Retina (tissue), 1 donor: ENCODE measurements around the gene BAIAP2L1.

ENCODE experiments used
- DNase-seq: peaks from one replicate; pipeline ENCODE4 v3.0.0-alpha.2; 2016

BAIAP2L1 gene

DNA sequence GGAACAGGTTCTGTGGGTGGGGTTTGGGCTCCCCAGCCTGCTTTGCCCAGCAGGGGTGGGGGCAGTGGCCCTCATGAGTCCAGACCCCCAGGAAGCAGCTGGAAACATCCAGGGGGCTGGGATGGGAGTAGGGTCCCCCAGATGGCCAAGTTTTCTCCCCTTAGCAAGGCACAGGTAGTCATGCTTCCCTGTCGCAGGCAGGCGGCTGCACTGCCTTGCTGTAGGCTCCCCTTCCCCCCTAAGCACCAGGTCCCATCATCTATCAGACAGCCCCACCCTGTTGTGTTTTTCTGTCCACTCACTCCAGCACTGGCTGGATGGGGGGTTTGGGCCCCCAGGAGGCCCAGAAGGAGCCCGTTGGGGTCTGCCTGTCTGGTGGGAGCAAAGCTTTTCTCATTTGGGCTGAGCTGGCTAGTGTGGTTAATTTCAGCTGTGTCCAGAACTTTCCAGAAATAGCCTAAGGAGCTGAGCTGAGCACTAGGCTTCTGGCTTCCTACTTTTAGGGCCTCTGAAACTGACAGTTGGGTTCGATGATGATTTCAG, 111.5 kb downstream of the BAIAP2L1 start:
- no peak for DNase-seq

DNA sequence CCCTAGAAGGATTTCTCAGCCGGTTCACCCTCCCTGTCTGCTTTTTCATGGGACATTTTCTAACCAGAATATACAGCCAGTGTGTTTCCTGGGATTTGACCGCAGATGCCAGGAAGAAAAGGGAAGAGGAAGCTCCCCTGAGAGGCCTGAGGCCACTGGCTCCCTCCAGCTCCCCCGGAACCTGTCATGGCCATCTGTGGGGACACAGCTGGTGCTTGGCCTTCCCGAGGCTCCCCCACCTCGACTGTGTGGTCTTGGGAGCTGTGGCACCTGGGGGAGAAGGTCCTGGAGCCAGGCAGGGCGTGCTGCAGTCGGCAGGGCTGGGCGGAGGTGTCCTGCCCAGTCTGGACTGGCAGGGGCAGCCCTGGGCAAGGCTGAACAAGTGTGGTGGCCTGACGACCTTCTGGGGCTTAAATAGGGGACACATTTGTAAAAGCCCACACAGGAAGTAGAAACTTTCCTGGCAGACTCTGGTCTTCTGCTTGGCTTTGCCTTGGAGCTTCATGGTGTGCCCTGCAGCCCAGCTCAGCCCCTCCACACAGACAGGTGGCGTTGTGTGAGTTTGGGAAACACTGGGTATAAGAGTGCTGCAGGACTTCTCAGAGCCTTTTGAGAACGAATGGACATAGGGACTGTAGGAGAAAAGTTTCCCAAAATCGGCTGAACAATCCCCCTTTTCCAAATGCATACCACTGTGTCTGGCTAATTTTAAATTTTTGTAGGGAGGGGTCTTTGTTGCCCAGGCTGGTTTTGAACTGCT, 112.6 kb downstream of the BAIAP2L1 start:
- DNase-seq, result no peak

DNA sequence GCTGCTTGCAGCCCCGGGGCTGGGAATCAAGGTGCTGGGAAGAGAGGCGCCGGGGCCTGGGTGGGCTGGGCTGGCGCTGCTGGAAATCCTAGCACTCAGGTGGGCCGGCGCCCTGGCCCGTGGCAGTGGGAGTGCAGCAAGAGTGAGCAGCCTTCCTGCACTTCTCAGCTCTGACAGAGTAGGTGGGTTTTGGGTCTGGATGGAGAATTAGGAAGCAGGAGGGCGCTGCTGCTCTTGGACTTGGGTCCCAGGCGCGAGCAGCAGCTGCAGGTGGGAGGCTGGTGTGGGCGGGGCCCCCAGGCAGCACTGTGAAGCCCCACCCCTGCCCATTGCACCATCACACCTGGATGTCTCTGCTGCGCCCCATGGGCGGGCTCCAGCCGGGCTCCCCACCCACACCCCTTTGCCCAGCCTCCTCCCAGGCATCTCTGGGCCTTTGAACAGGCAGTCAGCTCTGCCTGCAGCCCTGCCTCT, 113.4 kb downstream of the BAIAP2L1 start:
- no peak for DNase-seq

DNA sequence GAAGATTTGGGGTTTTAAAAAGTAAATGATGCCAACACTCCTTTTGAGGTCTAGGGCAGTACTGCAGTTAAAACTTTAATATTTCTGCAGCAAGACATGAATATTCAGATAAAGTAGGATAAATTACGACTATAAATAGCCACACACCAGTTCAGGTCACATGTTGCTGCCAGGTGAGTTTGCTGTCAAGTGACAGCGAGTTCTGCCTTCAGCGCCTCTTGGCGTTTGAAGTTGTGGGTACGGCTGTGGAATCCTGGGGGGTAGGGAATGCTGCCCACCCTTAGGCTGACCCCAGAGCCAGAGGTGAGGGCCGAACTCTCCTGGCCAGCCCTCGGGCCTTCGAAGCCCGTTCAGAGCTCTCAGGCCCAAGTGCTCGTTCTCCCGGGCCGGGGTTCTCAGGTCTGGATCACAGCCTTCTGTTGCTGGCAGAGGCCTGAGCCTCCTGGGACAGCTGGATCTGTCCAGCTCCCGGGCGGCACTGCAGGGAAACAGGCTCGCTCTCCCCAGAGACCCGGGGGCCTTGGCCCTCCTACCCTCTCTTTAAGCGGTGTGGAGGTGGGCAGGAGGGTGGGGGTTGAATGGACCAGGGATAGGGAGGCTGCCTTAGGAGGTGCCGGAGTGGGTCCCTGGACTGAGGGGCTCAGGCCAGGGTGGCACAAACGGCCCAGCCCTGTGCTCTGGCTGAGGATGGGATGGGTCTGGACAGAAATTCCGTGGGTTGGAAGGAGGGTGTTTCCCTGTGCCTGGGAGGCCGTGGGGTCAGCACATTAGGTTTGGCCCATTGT, 114.0 kb downstream of the BAIAP2L1 start:
- DNase-seq, result no peak

DNA sequence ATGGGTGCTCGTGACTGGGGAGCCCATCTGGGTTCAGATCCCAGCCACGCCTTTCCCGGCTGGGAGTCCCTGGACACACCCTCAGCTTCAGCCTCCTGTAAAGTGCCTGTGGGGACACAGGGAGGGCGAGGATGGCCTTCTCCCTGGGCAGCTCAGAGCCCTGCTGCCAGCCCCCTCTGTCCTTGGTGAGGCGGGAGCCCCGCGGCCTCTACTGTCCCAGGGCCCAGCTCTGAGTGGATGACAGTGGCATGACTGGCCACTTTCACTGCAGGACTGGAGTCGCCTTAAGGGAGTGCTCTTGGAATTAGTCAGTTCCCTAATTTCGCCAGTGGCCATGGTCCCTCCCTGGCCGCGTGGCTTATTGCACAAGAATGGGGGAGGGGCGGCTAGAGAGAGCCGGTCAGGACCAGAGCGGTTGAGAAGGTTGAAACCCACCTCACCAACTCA, 114.8 kb downstream of the BAIAP2L1 start:
- no peak for DNase-seq

DNA sequence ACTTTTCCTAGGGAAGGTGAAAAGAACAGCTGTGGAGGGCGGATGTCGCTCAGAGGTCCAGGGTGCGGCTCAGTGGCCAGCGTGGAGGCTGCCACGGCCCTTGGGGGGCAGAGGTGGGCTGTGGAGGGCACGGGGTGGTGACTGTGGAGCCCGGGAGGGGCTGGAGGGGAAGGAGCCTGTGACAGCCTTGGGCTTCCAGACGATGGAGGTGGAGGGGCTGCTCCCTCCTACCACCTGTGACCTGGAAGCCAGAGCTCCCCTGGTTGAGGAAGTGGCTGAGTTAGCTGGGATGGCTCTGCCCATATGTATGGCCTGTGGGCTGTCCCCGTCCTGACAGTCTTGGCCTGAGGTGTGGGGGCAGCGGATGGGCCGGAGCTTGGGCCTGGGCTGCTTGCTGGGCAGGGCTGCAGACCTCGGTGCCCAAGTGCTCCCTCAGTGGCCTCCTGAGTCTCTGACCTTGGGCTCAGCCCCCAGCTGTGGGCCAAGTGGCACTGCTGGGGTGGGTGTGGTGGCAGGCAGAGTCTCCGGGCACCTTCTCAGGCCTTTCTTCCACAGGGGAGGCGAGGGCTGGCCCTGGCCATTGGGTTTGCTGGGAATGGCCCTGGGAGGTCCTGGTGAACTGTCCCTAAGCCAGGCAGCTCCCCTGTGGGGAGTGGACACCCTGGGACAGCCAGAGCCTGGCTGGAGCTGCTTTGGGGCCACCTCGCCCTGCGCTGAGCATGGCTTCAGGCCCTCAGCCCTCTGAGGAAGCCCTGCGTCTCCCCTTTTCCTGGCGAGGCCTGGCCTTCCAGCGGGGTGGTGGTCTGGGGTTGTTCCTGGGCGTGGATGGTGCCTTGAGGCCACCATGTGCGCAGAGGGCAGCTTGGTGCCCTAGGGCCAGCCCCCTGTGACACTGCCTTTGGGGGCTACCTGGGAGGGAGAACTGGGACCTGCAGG, 115.5 kb downstream of the BAIAP2L1 start:
- no peak for DNase-seq

DNA sequence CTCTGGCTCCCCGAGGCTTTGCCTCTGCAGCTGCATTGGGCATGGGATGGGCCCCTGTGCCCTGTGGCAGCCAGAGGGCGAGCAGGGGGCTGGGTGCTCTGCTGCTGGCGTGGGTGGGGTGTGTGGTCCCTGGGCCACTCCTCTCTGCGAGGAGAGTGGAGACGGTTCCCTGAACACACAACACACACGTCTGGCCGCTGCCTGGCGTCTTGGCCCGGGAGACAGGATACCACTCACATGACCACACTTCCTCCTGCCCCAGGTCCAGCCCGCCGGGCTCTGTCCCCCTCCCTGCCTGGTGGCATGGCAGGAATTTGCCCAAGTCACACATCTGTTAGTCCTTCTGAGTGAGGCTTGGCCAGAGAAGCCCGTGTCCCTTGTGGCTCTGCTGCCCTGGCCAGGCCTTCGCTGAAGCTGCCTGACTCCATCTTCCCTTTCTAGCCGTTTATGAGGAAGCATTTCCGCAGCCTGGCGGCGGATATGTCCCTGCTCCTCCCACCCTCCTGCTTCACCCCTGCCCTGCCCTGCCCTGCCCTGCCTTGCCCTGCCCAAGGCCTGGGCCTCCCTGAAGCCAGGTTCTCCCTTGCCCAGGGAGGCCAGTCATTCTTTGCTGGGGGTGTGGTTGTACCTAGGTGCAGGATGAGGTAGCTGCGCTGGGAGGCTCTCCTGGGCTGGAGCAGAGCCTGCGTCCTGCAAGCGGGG, 116.4 kb downstream of the BAIAP2L1 start:
- DNase-seq, result no peak

DNA sequence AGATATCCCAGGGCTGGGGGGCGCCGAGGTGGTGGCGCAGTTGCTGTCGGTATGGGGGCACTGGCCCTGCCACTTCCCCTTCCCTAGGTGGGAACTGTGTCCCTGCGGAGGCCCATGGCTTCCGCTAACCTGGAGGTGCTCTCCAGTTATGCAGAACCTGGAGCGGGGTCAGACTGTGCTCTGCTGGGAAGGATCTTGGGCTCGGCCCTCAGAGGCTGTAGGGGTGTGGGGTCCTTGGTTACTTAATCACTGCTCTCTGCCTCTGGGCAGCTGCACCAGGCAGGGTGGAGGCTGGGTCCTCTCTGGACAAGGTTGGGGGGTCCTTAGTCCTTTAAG, 117.0 kb downstream of the BAIAP2L1 start:
- DNase-seq, result no peak

DNA sequence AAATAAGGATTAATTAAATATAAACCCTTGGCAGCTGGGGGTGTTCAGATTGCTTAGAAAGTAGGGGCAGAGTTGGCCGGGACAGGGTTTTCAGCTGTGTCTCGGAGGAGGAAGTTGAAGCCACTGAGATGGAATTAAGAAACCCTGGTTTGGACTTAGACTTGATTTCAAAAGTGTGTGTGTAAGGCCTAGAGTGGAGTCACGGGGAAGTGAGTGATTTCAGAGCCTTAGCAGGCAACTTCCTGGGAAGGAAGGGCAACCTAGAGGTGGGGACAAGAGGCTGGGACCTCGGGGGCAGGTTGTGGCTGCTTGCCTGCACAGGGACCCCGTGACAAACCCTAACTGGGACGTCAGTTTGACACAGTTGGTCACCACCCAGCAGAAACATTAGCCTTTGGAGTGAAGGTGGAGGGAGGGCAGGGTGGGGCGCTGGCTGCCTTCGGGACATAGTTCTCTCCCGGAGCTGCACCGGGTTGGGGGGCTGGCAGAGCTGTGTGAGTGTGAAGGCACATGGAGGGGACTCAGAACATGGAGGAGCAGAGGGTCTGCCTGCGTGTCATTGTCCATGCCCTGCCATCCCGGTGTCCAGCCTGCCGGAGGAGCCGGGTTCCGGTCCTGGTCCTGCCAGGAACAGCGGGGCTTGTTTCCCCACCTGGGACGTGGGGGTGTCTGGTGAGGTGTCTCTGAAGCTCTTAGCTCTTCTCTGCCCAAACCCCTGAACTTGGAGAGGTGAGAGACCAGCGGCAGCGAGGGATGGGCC, 117.6 kb downstream of the BAIAP2L1 start:
- no peak for DNase-seq

DNA sequence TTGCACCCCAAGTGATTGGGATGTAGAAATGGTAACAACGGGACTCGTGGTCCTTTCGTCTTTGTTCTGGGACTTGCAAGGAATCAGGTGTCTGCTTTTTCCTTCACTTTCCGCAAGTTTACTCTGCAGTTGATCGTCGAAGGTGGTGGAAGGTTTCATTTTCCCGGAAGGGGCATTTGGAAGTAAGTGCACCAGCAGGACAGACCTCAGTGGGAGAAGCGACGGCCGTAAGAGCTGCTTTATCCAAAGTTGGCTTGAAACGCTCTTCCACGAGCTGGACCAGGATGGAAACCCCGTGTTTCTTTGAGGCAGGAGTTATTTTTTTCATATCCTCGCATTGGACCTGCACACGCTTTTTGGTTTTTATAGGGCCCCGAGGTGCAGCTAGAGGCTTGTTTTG, 118.2 kb downstream of the BAIAP2L1 start:
- DNase-seq, result no peak

DNA sequence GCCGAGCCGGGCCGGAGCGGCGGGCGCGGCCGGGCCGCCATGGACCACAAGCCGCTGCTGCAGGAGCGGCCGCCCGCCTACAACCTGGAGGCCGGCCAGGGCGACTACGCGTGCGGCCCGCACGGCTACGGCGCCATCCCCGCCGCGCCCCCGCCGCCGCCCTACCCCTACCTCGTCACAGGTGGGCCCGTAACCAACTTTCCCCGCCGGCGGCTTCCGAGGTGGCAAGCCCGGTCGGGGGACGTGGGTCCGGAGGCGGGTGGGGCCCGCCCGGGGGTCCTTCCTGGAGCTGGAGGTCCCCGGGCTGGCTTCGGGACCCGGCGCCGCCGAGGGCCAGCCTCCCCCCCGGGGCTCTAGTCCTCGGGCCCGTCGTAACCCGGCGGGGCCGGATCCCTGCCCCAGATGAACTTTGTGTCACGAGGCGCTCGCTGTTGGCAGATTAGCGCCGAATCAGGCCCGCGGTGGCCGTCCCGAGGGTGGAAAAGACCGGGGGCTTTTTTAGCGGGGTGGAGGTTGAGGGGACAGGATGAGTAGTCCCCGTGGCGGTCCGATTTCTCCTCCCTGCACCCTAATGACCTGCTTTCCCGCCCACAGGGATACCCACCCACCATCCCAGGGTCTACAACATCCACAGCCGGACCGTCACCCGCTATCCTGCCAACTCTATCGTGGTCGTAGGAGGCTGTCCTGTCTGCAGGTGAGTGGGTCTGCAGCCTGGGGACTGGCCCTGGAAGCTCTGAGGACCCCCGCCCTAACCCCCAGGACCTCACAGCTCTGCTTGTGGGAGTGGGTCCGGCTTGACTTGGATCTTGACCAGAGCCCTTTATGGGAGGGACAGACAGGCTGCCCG, 118.9 kb downstream of the BAIAP2L1 start:
- peak; percentile 48 for DNase-seq

DNA sequence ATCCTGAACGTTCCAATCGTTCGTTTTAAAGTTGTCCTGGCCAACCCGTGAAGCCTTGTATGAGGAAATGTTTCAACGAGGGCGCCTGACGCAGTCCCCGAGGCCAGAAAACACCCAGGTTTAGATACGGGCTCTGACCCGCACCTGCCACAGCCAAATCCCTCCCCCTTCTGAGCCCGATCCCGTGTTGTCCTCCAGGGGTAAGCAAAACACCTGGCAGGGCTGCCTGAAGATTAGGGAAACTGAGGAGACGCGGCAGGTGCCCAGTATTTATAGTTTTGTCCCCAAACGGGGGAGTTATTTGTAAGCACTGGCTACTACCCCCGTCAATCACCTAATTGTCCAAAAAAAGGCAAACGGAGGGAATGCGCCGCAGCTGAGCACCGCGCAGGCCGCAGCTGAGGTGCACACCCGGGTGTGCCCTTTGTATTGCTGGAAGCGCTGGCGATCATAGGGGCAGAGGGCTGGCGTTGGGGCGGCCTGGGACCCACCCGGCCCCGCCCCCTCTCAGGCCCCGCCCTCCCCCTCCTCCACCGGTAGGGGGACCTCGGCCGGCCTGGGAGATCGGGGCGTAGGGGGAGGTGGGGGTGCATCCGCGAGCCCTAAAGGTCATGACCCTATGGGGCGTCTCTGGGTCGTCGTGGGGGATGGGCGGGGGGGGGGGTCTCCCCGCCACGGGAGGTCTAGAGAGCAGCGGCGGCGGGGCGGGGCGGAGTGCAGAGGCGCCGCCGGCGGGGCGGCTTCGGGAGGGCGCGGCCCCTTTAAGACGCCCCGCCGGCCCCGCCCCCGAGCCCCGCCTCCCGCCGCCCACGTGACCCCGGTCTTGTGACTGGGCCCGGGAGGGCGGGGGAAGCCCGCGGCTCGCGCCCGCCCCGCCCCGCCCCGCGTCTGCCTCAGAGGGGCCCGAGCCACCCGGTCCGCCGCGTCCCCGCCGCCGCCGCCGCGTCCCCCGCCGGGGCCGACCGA, 119.8 kb downstream of the BAIAP2L1 start, which contains the start of gene BRI3:
TSS of gene BRI3 (plus strand) at position 896 of the 966 bp plus-strand sequence. CDS start 110 bp downstream, outside the sequence.
- DNase-seq, result peak; percentile 72

DNA sequence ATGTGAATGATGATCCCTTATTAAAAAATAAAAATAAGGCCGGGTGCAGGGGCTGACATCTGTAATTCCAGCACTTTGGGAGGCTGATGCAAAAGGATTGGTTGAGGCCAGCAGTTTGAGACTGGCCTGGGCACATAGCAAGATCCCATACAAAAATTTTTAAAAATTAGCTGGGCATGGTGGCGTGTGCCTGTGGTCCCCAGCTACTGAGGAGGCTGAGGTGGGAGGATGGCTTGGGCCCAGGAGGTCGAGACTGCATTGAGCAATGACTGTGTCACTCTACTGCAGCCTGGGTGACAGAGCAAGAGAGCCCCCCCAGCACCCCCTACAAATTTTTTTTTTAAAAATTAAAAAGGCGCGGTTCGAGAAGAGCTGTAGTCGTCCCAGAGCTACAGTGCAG, 120.6 kb downstream of the BAIAP2L1 start:
- no peak for DNase-seq

DNA sequence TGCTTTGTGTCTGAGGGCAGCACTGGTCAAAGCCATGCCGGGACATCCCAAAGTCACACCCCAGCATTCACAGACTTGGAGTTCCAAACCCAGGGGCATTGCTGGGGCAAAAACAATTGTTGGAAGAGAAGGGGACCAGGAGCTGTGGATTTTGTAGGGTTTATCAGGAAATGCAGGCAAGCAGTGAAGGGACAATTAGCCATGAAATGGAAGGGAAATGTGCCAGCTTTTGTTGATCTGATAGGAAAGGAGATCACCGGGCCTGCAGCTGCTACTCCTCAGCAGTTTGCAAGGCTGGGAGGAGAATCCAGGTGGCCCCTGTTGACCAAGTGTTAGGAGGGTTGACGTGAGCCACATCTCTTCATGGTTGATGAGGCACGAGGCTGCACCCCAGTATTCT, 122.0 kb downstream of the BAIAP2L1 start:
- no peak for DNase-seq

DNA sequence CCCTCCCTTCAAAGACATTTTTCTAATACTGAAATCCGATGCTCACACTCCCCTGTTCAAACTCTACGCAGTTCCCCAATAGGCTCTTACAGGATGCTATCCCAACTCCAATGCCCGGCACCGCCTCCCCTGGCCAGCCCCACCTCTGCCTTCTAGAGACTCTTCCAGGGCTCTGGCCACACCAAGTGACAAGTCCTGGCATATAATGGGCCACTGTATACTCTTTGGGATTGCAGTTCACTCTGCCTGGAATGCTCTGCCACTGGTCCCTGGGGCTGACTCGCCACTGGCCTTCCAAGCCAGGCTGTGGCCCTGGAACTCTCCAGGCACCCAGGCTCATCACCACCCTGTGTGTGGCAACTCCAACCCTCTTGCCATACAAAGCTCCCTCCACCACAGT, 122.5 kb downstream of the BAIAP2L1 start:
- DNase-seq, result no peak

DNA sequence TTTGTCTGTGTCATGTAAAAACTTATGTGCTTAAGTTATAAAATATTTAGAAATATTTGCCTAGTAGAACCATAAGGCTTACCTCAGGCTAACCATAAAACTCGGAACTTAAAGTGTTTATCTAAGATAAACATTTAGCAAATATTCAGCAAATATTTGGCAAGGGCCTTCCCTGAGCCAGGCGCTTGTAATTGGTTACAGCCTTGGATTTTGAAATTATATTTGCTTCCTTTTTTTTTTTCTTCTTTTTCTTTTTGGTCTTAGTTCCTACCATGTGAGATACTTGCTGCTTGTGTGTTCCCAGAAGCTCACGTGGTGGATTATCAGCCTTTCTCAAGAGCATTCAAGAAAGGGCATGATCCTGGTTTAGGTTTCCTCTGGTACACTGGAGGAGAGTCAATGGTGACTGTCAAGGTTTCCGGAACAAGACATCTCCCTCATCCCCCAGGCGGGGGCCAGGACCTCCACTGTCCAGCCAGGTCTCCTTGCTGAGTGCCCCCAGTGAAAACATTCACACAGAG, 124.6 kb downstream of the BAIAP2L1 start:
- no peak for DNase-seq

DNA sequence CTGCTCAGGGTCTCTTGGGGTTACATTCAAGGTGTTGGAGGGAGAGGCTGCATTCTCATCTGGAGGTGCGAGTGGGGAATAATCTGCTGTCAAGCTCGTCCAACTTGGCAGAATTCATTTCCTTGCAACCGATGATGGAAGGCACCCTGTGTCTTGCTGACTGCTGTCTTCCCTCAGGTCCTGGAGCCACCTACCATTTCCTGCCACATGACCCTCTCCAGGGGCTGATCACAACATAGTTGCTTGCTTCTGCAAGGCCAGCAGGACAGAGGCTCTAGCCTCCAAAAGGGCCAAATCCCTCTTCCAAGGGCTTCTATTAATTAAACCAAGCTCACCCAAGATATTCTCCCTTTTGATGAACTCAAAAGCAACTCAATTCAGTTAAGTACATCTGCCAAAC, 133.6 kb downstream of the BAIAP2L1 start:
- no peak for DNase-seq

DNA sequence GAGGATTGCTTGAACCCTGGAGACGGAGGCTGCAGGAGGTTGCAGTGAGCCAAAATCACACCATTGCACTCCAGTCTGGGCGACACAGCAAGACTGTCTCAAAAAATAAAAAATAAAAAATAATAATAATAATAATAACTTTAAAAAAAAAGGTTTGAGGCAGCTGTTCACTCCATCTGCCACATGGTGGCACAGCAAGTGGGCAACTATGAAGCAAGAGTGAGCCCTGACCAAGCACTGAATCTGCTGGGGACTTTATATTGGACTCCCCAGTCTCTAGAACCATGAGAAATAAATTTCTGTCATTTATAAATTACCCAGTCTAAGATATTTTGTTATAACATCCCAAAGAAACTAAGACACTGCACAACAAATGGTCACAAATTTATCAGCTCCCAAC, 134.1 kb downstream of the BAIAP2L1 start:
- no peak for DNase-seq

DNA sequence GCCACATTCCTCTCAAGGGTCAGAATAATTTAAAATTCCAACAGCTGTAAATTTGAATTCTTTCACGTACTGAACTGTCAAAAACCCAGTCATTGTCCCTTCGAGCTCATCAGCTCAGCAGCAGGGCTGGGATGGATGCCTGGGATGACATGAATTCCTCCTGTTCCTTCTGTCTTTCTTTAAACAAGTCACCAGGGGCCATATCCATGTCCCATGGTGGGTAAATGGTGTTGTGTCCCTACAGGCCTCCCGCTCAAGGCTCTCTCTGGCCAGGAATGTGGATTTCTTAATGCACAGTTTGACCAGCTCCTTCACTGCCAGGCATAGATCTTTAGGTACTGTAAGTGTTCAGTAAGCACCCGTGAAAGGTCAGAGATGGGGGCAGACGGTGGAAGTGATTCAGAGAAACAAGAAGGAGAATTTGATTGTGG, 135.0 kb downstream of the BAIAP2L1 start:
- no peak for DNase-seq
